H1 (cell line): Measurements from ENCODE around the gene MPP3. TPM values are rescaled to one million over a fixed set of nuclear protein-coding genes. Genes with fewer than 3 reads are reported as not detected.

Experiments used
- CTCF ChIA-PET: fragments of 300-600 bp; sonication (Branson Sonifier 250); formaldehyde crosslinking; loops from one replicate; lab custom pipeline; 2021; ENCODE audit not compliant: partially characterized antibody; lab: Charles Lee
- POLR2A ChIA-PET: fragments of 300-600 bp; sonication (Branson Sonifier 250); formaldehyde crosslinking; loops from one replicate; lab custom pipeline; 2021; ENCODE audit warnings: inconsistent platforms; ENCODE audit not compliant: partially characterized antibody; lab: Charles Lee
- DNase-seq, 2 experiments: peaks; one replicate each; pipeline versions ENCODE4 v3.0.0 to v3.0.0-alpha.2; 2010 to 2022; ENCODE audit warnings: low spot score in 2 of 2, low read depth in 1 of 2, mixed read lengths in 1 of 2
- FAIRE-seq: peaks from 2 replicates; lab custom pipeline; 2011; peaks lifted over from hg19 to GRCh38; lab: Jason Lieb, UNC
- H2AFZ ChIP-seq: 2 replicates; pipeline ENCODE4 v1.8.1; 2012; ENCODE audit warnings: low read length, inconsistent platforms
- H2AK5ac ChIP-seq: 2 replicates; pipeline ENCODE4 v1.6.1; 2013; ENCODE audit warnings: low read depth, low read length
- H2BK120ac ChIP-seq: replicated peaks from 2 replicates; pipeline ENCODE3; 2013; ENCODE audit warnings: low read depth, low read length, inconsistent platforms
- H2BK12ac ChIP-seq: 2 replicates; pipeline ENCODE4 v1.6.1; 2013; ENCODE audit warnings: low read depth, low read length
- H2BK15ac ChIP-seq: 2 replicates; pipeline ENCODE4 v1.6.1; 2013; ENCODE audit warnings: low read length
- H2BK20ac ChIP-seq: 2 replicates; pipeline ENCODE4 v1.6.1; 2013; ENCODE audit warnings: low read length
- H2BK5ac ChIP-seq: 2 replicates; pipeline ENCODE4 v1.6.1; 2013; ENCODE audit warnings: low read depth, low read length
- H3K14ac ChIP-seq: 2 replicates; pipeline ENCODE4 v1.6.1; 2013; ENCODE audit warnings: inconsistent platforms; ENCODE audit not compliant: insufficient read length
- H3K18ac ChIP-seq: 2 replicates; pipeline ENCODE4 v1.6.1; 2013; ENCODE audit warnings: low read length; ENCODE audit errors: extremely low read depth
- H3K23ac ChIP-seq: 2 replicates; pipeline ENCODE4 v1.6.1; 2013; ENCODE audit warnings: inconsistent platforms; ENCODE audit not compliant: insufficient read length
- H3K23me2 ChIP-seq: 2 replicates; pipeline ENCODE4 v1.6.1; 2013; ENCODE audit warnings: low read depth, low read length
- H3K27ac ChIP-seq: 2 replicates; pipeline ENCODE4 v1.6.1; 2011; ENCODE audit warnings: low read depth, low read length, inconsistent platforms
- H3K27me3 ChIP-seq, 4 experiments: replicated peaks in 1 of 4; 1 replicate in 1 of 4; 2 replicates in 3 of 4; pipeline versions ENCODE4 v1.6.1 to v1.8.1; 2011 to 2013; ENCODE audit warnings: low read length in 3 of 4, mild to moderate bottlenecking in 3 of 4, inconsistent platforms in 2 of 4, mixed read lengths in 2 of 4, moderate library complexity in 1 of 4; ENCODE audit not compliant: control insufficient read depth in 3 of 4, insufficient read depth in 3 of 4; ENCODE audit errors: extremely low read depth in 1 of 4
- H3K36me3 ChIP-seq, 4 experiments: 2 replicates each; pipeline versions ENCODE4 v1.6.1 to v1.8.1; 2011 to 2013; ENCODE audit warnings: mild to moderate bottlenecking in 4 of 4, low read length in 3 of 4, moderate library complexity in 2 of 4, control low read depth in 1 of 4, inconsistent platforms in 1 of 4; ENCODE audit not compliant: insufficient read depth in 4 of 4, control insufficient read depth in 2 of 4
- H3K4ac ChIP-seq: replicated peaks from 2 replicates; pipeline ENCODE3; 2013; ENCODE audit warnings: low read length, low read depth, mixed read lengths, inconsistent platforms; ENCODE audit not compliant: insufficient read length
- H3K4me1 ChIP-seq, 4 experiments: replicated peaks in 1 of 4; 1 replicate in 1 of 4; 2 replicates in 3 of 4; pipeline versions ENCODE4 v1.6.1 to v1.8.1; 2011 to 2013; ENCODE audit warnings: low read length in 3 of 4, inconsistent platforms in 2 of 4, mixed read lengths in 1 of 4; ENCODE audit not compliant: insufficient read depth in 4 of 4, control insufficient read depth in 3 of 4
- H3K4me2 ChIP-seq, 2 experiments: 2 replicates each; pipeline versions ENCODE4 v1.6.1 to v1.8.1; 2011 to 2013; ENCODE audit warnings: low read depth in 2 of 2, low read length in 2 of 2, control low read depth in 1 of 2, inconsistent platforms in 1 of 2, mild to moderate bottlenecking in 1 of 2; ENCODE audit not compliant: insufficient read depth in 1 of 2
- H3K4me3 ChIP-seq, 4 experiments: fragments of 200-600, 300-600 bp in 1 of 4; sonication (generic), shearing (Covaris generic), sonication (Bioruptor Twin) in 1 of 4; 2 replicates each; pipeline versions ENCODE4 v1.5.1 to v1.8.1; 2011 to 2016; ENCODE audit warnings: low read length in 4 of 4, low read depth in 3 of 4, control low read depth in 2 of 4, inconsistent platforms in 2 of 4, mild to moderate bottlenecking in 2 of 4, mixed read lengths in 1 of 4, moderate library complexity in 1 of 4; ENCODE audit not compliant: insufficient read depth in 2 of 4; ENCODE audit errors: extremely low read depth in 1 of 4
- H3K56ac ChIP-seq: replicated peaks from 2 replicates; pipeline ENCODE3; 2013; ENCODE audit warnings: low read depth, mild to moderate bottlenecking, mixed read lengths, low read length, inconsistent platforms; ENCODE audit not compliant: insufficient read length
- H3K79me1 ChIP-seq: 2 replicates; pipeline ENCODE4 v1.6.1; 2013; ENCODE audit warnings: low read depth, low read length, control low read depth
- H3K79me2 ChIP-seq, 2 experiments: 2 replicates each; pipeline versions ENCODE4 v1.6.1 to v1.8.1; 2012 to 2013; ENCODE audit warnings: low read length in 2 of 2, mild to moderate bottlenecking in 2 of 2, inconsistent platforms in 1 of 2; ENCODE audit not compliant: insufficient read depth in 2 of 2, control insufficient read depth in 1 of 2
- H3K9ac ChIP-seq, 4 experiments: replicated peaks in 1 of 4; 1 replicate in 1 of 4; 2 replicates in 3 of 4; pipeline versions ENCODE4 v1.6.1 to v1.8.1; 2011 to 2013; ENCODE audit warnings: low read depth in 3 of 4, low read length in 3 of 4, control low read depth in 2 of 4, mild to moderate bottlenecking in 2 of 4, moderate library complexity in 2 of 4, inconsistent platforms in 1 of 4; ENCODE audit errors: extremely low read depth in 1 of 4
- H3K9me3 ChIP-seq, 2 experiments: 2 replicates each; pipeline versions ENCODE4 v1.6.1 to v1.8.1; 2012 to 2013; ENCODE audit warnings: mild to moderate bottlenecking in 2 of 2, moderate library complexity in 2 of 2, control low read depth in 1 of 2, inconsistent platforms in 1 of 2, low read depth in 1 of 2, low read length in 1 of 2, mixed read lengths in 1 of 2; ENCODE audit not compliant: insufficient read depth in 2 of 2
- H4K20me1 ChIP-seq, 2 experiments: replicated peaks in 1 of 2; 2 replicates each; pipeline versions ENCODE3 to v1.8.1; 2011 to 2013; ENCODE audit warnings: inconsistent platforms in 2 of 2, low read length in 2 of 2, mild to moderate bottlenecking in 1 of 2; ENCODE audit not compliant: insufficient read depth in 2 of 2, control insufficient read depth in 1 of 2
- H4K5ac ChIP-seq: 2 replicates; pipeline ENCODE4 v1.6.1; 2013; ENCODE audit warnings: low read length, low read depth, mixed read lengths, inconsistent platforms; ENCODE audit not compliant: insufficient read length
- H4K8ac ChIP-seq: 2 replicates; pipeline ENCODE4 v1.8.0; 2013; ENCODE audit warnings: mild to moderate bottlenecking, moderate library complexity, low read length, inconsistent platforms; ENCODE audit not compliant: insufficient read depth; ENCODE audit errors: extremely low read depth
- H4K91ac ChIP-seq: replicated peaks from 2 replicates; pipeline ENCODE3; 2013; ENCODE audit warnings: low read length, mixed read lengths, inconsistent platforms; ENCODE audit not compliant: insufficient read length
- ASH2L ChIP-seq: fragments of 200-600, 300-600 bp; sonication (generic); IDR thresholded peaks from one replicate; pipeline ENCODE4 v1.7.1; 2017; ENCODE audit warnings: low read length
- ATF3 ChIP-seq: IDR thresholded peaks from 2 replicates; pipeline ENCODE4 v1.6.1; 2011; ENCODE audit warnings: low read depth, mild to moderate bottlenecking, low read length; ENCODE audit not compliant: insufficient read depth
- BRCA1 ChIP-seq: IDR thresholded peaks from 2 replicates; pipeline ENCODE4 v1.6.1; 2012; ENCODE audit warnings: low read depth, low read length, improper control_type of control experiment
- POLR2A ChIP-seq, 2 experiments: IDR thresholded peaks; 1 replicate in 1 of 2; 2 replicates in 1 of 2; pipeline ENCODE4 v1.6.1; 2011; ENCODE audit warnings: low read depth in 2 of 2, low read length in 2 of 2, mild to moderate bottlenecking in 2 of 2; ENCODE audit errors: control extremely low read depth in 1 of 2
- SIRT6 ChIP-seq: IDR thresholded peaks from one replicate; pipeline ENCODE4 v1.7.1; 2012; ENCODE audit warnings: low read length, inconsistent platforms
- WGBS, 2 experiments: shearing (Covaris generic) in 1 of 2; methylation state at CpG; one replicate each; pipeline versions ENCODE4 v1.1.6 to v1.1.7; 2013 to 2015; ENCODE audit warnings: low lambda C conversion rate in 2 of 2, mixed read lengths in 2 of 2, inconsistent platforms in 1 of 2, low coverage in 1 of 2, missing lambda C conversion rate in 1 of 2; ENCODE audit not compliant: insufficient replicate concordance in 2 of 2, insufficient coverage in 1 of 2, insufficient read length in 1 of 2; ENCODE audit errors: extremely low coverage in 1 of 2, missing lambda C conversion rate in 1 of 2; 5-methylcytosine and 5-hydroxymethylcytosine counted together
- polyA plus RNA-seq, 7 experiments: library from polyadenylated mRNA; depleted of rRNA in 3 of 7; stranded (reverse) in 5 of 7; unstranded in 2 of 7; fragments of >200 nt in 5 of 7; fragments of 200-250 nt in 2 of 7; gene quantifications; 1 replicate in 5 of 7; 2 replicates in 1 of 7; 4 replicates in 1 of 7; pipeline versions ENCODE4 v1.2.1 to v1.2.3, GENCODE V29; 2011 to 2013; ENCODE audit warnings: missing spikeins in 2 of 7, mixed read lengths in 2 of 7
- total RNA-seq: library from RNA; stranded (reverse); fragmentation: NEBNext Ultra II Directional; extraction: Animal tissue kit (Norgen Biotek cat#: 25700); gene quantifications from 2 replicates; pipeline ENCODE4 v1.2.1, GENCODE V29; 2021

Gene MPP3
- total and polyA plus RNA-seq, 2 of the 8 experiments (the other 6 are each of a cell fraction or from before 2014, with no cell fraction given) = 3.1 to 6.1 TPM

GRCh38 chr17:43771463-43771862 is 61.5 kb downstream of the MPP3 start:
- POLR2A ChIA-PET = no interaction called here

More at GRCh38 chr17:43771463-43771862, 61.5 kb downstream of the MPP3 start:
- Histone ChIP-seq H2BK20ac (no peak overlapping the region), H4K91ac (no peak overlapping the region), H2BK5ac (no peak overlapping the region), H3K79me2 (no peaks in the 10 kb centered on the region; a peak in 1 of 4 replicates), H3K23ac (no peak overlapping the region), H2BK120ac (no peak overlapping the region), H3K4me3 (no peak overlapping the region), H3K27ac (no peak overlapping the region), H2AK5ac (no peak overlapping the region), H4K8ac (no peak overlapping the region), H3K4ac (no peak overlapping the region), H3K23me2 (no peaks in the 10 kb centered on the region), H3K79me1 (no peaks in the 10 kb centered on the region; the same call in 1 of the 2 replicates), H3K36me3 (peaks cover 3 to 27% (median 16%) of the 10 kb centered on the region in 4 experiments; a peak in 6 of 8 replicates), H2BK12ac (no peak overlapping the region), H2BK15ac (no peak overlapping the region), H3K56ac (no peak overlapping the region), H3K9ac (no peak overlapping the region), H2AFZ (no peak overlapping the region), H4K20me1 (peaks cover 0 to 3% of the 10 kb centered on the region in 2 experiments), H3K18ac (no peak overlapping the region), H3K27me3 (no peaks in the 10 kb centered on the region), H3K14ac (no peak overlapping the region), H3K9me3 (no peaks in the 10 kb centered on the region), H3K4me1 (no peaks in the 10 kb centered on the region), H4K5ac (no peak overlapping the region), H3K4me2 (no peak overlapping the region)
- no peak for FAIRE-seq
- no peak for DNase-seq
- TF ChIP-seq POLR2A (IDR thresholded peaks at IDR 0.05; ENCODE audit: control extremely low read depth in 1 of 2, low read depth in 2 of 2, low read length in 2 of 2) = no peak
- no peak for TF ChIP-seq BRCA1
- no peak for TF ChIP-seq ASH2L
- no peak for TF ChIP-seq SIRT6
- TF ChIP-seq ATF3 = no peak
- CTCF ChIA-PET = interaction anchor here (0.9 kb wide), 1 partner anchor 83 kb away, joined by 3 read pairs; no protein-coding TSS in a partner anchor
- 93% methylated on average over 9 of the region's 9 CpGs; no CpG with 5 or more reads in 1 of the 2 experiments for WGBS, 2 experiments
